Mesenchymal stem cell (in vitro differentiated cells and primary cell): ENCODE results near the gene DNASE1L1.
A peak's percentile ranks its signal among the peaks of the same experiment; 100 is the strongest.

ENCODE experiments used
- DNase-seq: peaks from one replicate; pipeline ENCODE4 v3.0.0-alpha.2; 2013
- H2AFZ ChIP-seq: one replicate; pipeline ENCODE4 v1.6.1; 2013; ENCODE audit warnings: low read depth, mild to moderate bottlenecking, control low read depth, inconsistent platforms, low read length, moderate library complexity
- H2AK5ac ChIP-seq: 2 replicates; pipeline ENCODE4 v1.6.1; 2013; ENCODE audit warnings: low read length, moderate library complexity, mild to moderate bottlenecking, inconsistent platforms; ENCODE audit not compliant: severe bottlenecking
- H2BK120ac ChIP-seq: one replicate; pipeline ENCODE4 v1.6.1; 2013; ENCODE audit warnings: low read depth, mild to moderate bottlenecking, inconsistent platforms, low read length, moderate library complexity
- H2BK12ac ChIP-seq, 2 experiments: one replicate each; pipeline ENCODE4 v1.6.1; 2013; ENCODE audit warnings: inconsistent platforms in 2 of 2, low read length in 2 of 2, mild to moderate bottlenecking in 2 of 2, moderate library complexity in 2 of 2, control low read depth in 1 of 2
- H2BK15ac ChIP-seq: one replicate; pipeline ENCODE4 v1.6.1; 2013; ENCODE audit warnings: mild to moderate bottlenecking, low read depth, inconsistent platforms; ENCODE audit not compliant: poor library complexity, severe bottlenecking
- H2BK5ac ChIP-seq: 2 replicates; pipeline ENCODE4 v1.6.1; 2013; ENCODE audit warnings: low read depth, mild to moderate bottlenecking, low read length, control low read depth, inconsistent platforms; ENCODE audit not compliant: poor library complexity, severe bottlenecking
- H3K14ac ChIP-seq, 2 experiments: one replicate each; pipeline ENCODE4 v1.6.1; 2013; ENCODE audit warnings: inconsistent platforms in 2 of 2, low read length in 2 of 2, control low read depth in 1 of 2, mild to moderate bottlenecking in 1 of 2, moderate library complexity in 1 of 2
- H3K18ac ChIP-seq, 2 experiments: one replicate each; pipeline ENCODE4 v1.6.1; 2013; ENCODE audit warnings: inconsistent platforms in 2 of 2, low read length in 2 of 2, control low read depth in 1 of 2, low read depth in 1 of 2, mild to moderate bottlenecking in 1 of 2
- H3K23ac ChIP-seq, 2 experiments: one replicate each; pipeline ENCODE4 v1.6.1; 2013; ENCODE audit warnings: inconsistent platforms in 2 of 2, low read length in 2 of 2, mild to moderate bottlenecking in 2 of 2, moderate library complexity in 2 of 2, control low read depth in 1 of 2
- H3K27ac ChIP-seq: 2 replicates; pipeline ENCODE4 v1.5.1; 2013; ENCODE audit warnings: mild to moderate bottlenecking, moderate library complexity, low read length, control low read depth, inconsistent platforms; ENCODE audit not compliant: poor library complexity, severe bottlenecking
- H3K27me3 ChIP-seq, 2 experiments: 2 replicates each; pipeline versions ENCODE4 v1.6.1 to v1.7.0; 2013; ENCODE audit warnings: low read length in 2 of 2, mild to moderate bottlenecking in 2 of 2, moderate library complexity in 2 of 2, control low read depth in 1 of 2, inconsistent platforms in 1 of 2; ENCODE audit not compliant: control insufficient read depth in 1 of 2, insufficient read depth in 1 of 2
- H3K36me3 ChIP-seq, 2 experiments: 2 replicates each; pipeline versions ENCODE4 v1.6.1 to v1.7.0; 2013; ENCODE audit warnings: low read length in 2 of 2, control low read depth in 1 of 2, inconsistent platforms in 1 of 2, low read depth in 1 of 2, mild to moderate bottlenecking in 1 of 2; ENCODE audit not compliant: insufficient read depth in 2 of 2, control insufficient read depth in 1 of 2
- H3K4ac ChIP-seq, 2 experiments: one replicate each; pipeline ENCODE4 v1.6.1; 2013; ENCODE audit warnings: inconsistent platforms in 2 of 2, low read length in 2 of 2, mild to moderate bottlenecking in 2 of 2, moderate library complexity in 2 of 2, control low read depth in 1 of 2, low read depth in 1 of 2
- H3K4me1 ChIP-seq: 2 replicates; pipeline ENCODE4 v1.6.1; 2013; ENCODE audit warnings: low read depth, low read length, control low read depth; ENCODE audit not compliant: control insufficient read depth, insufficient read depth
- H3K4me2 ChIP-seq: 2 replicates; pipeline ENCODE4 v1.6.1; 2013; ENCODE audit warnings: low read length, mild to moderate bottlenecking, inconsistent platforms; ENCODE audit not compliant: poor library complexity, severe bottlenecking
- H3K4me3 ChIP-seq, 2 experiments: 2 replicates each; pipeline versions ENCODE4 v1.5.1 to v1.7.0; 2013; ENCODE audit warnings: low read length in 2 of 2, mild to moderate bottlenecking in 2 of 2, control low read depth in 1 of 2, low read depth in 1 of 2; ENCODE audit not compliant: insufficient read depth in 1 of 2
- H3K79me1 ChIP-seq: replicated peaks from 2 replicates; pipeline ENCODE4 v1.6.1; 2013; ENCODE audit warnings: mild to moderate bottlenecking, control low read depth, low read length, inconsistent platforms; ENCODE audit not compliant: poor library complexity, severe bottlenecking
- H3K9ac ChIP-seq: 2 replicates; pipeline ENCODE4 v1.7.0; 2013; ENCODE audit warnings: mild to moderate bottlenecking, low read length, moderate library complexity
- H3K9me3 ChIP-seq: 2 replicates; pipeline ENCODE4 v1.7.0; 2013; ENCODE audit warnings: mild to moderate bottlenecking, low read length; ENCODE audit not compliant: control insufficient read depth
- H4K8ac ChIP-seq: one replicate; pipeline ENCODE4 v1.6.1; 2013; ENCODE audit warnings: inconsistent platforms, mild to moderate bottlenecking, low read length, moderate library complexity
- H4K91ac ChIP-seq: one replicate; pipeline ENCODE4 v1.6.1; 2013; ENCODE audit warnings: mild to moderate bottlenecking, low read length, inconsistent platforms
- WGBS: methylation state at CpG from one replicate; pipeline ENCODE4 v1.1.7; 2013; ENCODE audit warnings: mixed read lengths; 5-methylcytosine and 5-hydroxymethylcytosine counted together

The DNASE1L1 gene

DNA sequence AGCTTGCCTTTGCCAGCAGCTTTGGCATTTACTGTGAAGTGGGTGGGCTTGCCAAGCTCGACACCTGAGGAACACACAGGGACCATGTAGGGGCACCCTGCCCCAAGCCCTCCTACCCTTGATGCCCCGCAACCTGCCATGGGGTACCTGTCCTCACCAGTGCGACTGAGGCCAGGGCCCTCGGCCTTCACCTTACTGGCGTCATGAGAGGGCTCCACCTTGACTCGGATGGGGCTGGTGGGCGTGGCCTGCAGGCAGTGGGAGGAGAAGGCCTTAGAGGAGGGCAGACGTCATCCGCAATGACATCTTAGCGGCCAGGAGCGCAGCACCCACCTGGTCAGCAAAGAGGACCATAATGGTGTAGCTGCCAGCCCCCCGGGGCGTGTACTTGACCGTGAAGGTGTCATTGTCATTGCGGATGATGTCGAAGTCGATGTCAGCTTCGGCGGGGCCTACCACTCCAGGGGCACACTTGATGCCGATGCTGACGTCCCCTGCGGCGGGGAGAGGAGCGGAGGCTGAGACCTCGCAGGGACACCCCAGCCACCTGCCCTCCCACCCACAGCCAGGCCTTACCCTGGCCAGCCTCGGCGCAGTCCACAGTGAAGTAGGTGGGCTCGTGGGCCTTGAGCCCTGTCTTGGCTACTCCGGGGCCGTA, 46.8 kb downstream of the DNASE1L1 start:
- WGBS: 95% methylated on average over 26 of the region's 30 CpGs

DNA sequence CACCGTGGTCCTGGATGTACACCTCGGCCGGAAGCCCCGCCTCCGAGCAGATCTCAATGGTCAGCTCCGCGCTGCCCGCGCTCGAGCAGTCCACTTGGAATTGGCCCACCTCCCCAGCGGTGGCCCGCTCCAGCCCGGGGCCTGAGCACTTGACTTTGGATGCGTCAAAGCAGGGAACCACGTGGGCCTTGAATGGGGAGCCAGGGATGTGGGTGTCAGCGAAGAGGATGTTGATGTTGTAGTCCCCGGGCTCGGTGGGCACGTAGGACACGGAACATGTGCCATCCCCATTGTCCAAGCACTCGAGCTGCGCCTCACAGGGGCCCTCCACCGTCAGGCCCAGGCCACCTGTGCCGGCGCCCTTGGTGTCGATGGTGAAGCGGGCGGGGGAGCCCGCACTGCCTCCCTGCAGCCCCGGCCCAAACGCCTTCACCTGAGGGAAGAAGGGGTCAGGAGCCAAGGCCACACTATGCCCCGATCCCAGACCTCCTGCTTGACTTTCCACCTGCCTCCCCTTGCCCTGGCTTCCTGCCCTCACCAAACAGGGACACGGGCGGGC, 48.8 kb downstream of the DNASE1L1 start:
- Histone ChIP-seq H3K18ac (no peak overlapping the region), H3K9ac (no peak overlapping the region), H2BK5ac (no peak overlapping the region), H3K4me3 (no peak overlapping the region), H2BK12ac (no peak overlapping the region), H3K27ac (no peak overlapping the region), H3K4me2 (no peak overlapping the region), H2AFZ (no peak overlapping the region), H2BK120ac (no peak overlapping the region), H2AK5ac (no peak overlapping the region), H3K23ac (no peak overlapping the region), H2BK15ac (no peak overlapping the region), H3K27me3 (no peaks in the 10 kb centered on the region), H3K9me3 (no peaks in the 10 kb centered on the region), H3K14ac (no peak overlapping the region), H3K4me1 (peaks cover 36% of the 10 kb centered on the region), H3K79me1 (no peaks in the 10 kb centered on the region), H4K91ac (peak overlapping the region; percentile 32), H3K4ac (no peak overlapping the region), H4K8ac (peak overlapping the region; percentile 46), H3K36me3 (peaks cover 87 to 94% of the 10 kb centered on the region in 2 experiments)
- DNase-seq: no peak
- WGBS: 87% methylated on average over 14 of the region's 34 CpGs

More for the DNA sequence above, 46.8 kb downstream of the DNASE1L1 start:
- Histone ChIP-seq H3K18ac (no peak overlapping the region), H2BK15ac (no peak overlapping the region), H3K4ac (no peak overlapping the region), H3K4me3 (no peak overlapping the region), H2BK5ac (no peak overlapping the region), H3K9ac (no peak overlapping the region), H3K27ac (no peak overlapping the region), H2BK12ac (no peak overlapping the region), H2AFZ (no peak overlapping the region), H3K4me1 (peaks cover 39% of the 10 kb centered on the region), H3K27me3 (no peaks in the 10 kb centered on the region), H3K14ac (no peak overlapping the region), H3K36me3 (peaks cover 93 to 94% of the 10 kb centered on the region in 2 experiments), H4K91ac (no peak overlapping the region), H3K23ac (no peak overlapping the region), H3K79me1 (no peaks in the 10 kb centered on the region), H3K9me3 (no peaks in the 10 kb centered on the region), H3K4me2 (no peak overlapping the region), H4K8ac (no peak overlapping the region), H2BK120ac (no peak overlapping the region), H2AK5ac (no peak overlapping the region)
- no peak for DNase-seq

DNA sequence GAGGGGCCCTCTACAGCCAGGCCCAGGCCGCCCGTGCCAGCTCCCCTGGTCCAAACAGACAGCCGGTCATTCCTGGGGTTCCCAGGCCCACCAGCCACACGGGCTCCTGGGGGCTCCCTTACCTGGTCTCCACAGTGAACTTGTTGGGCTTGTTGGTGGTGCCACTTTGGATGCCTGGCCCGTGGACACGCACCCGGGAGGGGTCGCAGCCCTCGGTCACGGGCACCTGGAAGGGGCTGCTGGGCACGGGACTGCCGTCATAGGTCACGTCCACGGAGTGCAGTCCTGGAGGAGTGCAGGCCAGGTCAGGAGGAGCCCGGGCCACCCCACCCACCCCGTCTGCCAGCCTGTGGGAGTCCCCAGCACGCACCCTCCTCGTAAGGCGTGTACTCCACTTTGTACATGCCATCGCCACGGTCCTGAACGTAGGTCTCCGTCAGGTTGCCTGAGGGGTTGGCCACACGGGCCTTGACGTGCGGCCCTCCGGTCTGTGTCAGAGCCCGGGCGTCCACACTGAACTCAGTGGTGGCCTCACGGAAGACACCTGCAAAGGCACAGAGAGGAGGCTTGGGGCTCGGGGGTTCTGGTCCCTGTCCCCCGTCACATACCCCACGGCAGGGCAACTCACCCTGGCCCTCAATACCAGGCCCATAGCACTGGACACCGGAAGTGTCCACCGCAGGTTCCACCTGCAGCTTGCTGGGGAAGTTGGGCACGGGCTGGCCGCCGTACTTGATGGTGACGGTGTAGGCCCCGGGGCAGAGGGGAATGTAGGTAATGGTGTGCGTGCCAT, 49.5 kb downstream of the DNASE1L1 start:
- Histone ChIP-seq H4K8ac (no peak overlapping the region), H2BK5ac (no peak overlapping the region), H2AFZ (no peak overlapping the region), H2AK5ac (no peak overlapping the region), H3K27me3 (no peaks in the 10 kb centered on the region), H3K18ac (no peak overlapping the region), H3K23ac (no peak overlapping the region), H3K9ac (no peak overlapping the region), H3K36me3 (peaks cover 85 to 94% of the 10 kb centered on the region in 2 experiments), H3K4me3 (no peak overlapping the region), H3K79me1 (no peaks in the 10 kb centered on the region), H3K9me3 (no peaks in the 10 kb centered on the region), H3K27ac (no peak overlapping the region), H4K91ac (no peak overlapping the region), H2BK12ac (no peak overlapping the region), H2BK120ac (no peak overlapping the region), H3K4me1 (peaks cover 30% of the 10 kb centered on the region), H3K14ac (no peak overlapping the region), H3K4ac (no peak overlapping the region), H3K4me2 (no peak overlapping the region), H2BK15ac (no peak overlapping the region)
- WGBS: 95% methylated on average over 25 of the region's 41 CpGs
- no peak for DNase-seq

DNA sequence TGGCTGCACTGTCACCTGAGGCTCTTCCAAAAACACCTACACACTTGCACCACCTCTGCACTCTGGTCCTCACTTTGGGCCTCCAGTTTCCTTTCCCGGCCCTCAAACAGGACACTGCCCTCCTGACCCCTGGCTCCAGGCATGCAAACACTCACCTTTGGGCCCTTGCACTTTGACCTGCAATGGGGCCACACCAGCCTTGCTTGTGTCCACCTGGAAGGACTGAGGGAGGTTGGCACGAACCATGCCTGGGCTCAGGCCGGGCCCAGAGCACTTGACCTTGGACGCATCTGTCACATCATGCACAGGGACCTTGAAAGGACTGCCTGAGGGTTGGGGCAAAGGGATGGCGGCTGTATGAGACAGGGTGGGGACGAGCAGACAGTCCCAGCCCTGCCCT, 50.2 kb downstream of the DNASE1L1 start:
- H3K4me1 ChIP-seq: peaks cover 28% of the 10 kb centered on the region
- H2BK15ac ChIP-seq: no peak overlapping the region
- WGBS: 94% methylated on average over 6 of the region's 6 CpGs
- H3K18ac ChIP-seq: no peak overlapping the region
- H3K27me3 ChIP-seq: no peaks in the 10 kb centered on the region
- no peak overlapping the region for H2BK12ac ChIP-seq
- no peaks in the 10 kb centered on the region for H3K79me1 ChIP-seq
- H4K8ac ChIP-seq: no peak overlapping the region
- H3K36me3 ChIP-seq: peaks cover 85 to 94% of the 10 kb centered on the region in 2 experiments
- no peak overlapping the region for H2BK120ac ChIP-seq
- no peak overlapping the region for H2BK5ac ChIP-seq
- H3K4ac ChIP-seq: no peak overlapping the region
- no peak overlapping the region for H3K27ac ChIP-seq
- H3K9me3 ChIP-seq: no peaks in the 10 kb centered on the region
- H3K4me2 ChIP-seq: no peak overlapping the region
- H2AFZ ChIP-seq: no peak overlapping the region
- H3K23ac ChIP-seq: no peak overlapping the region
- H3K14ac ChIP-seq: no peak overlapping the region
- no peak overlapping the region for H4K91ac ChIP-seq
- no peak overlapping the region for H3K4me3 ChIP-seq
- H3K9ac ChIP-seq: no peak overlapping the region
- no peak for DNase-seq
- no peak overlapping the region for H2AK5ac ChIP-seq
